K562 (cell line): Measurements from ENCODE around the gene TLN1. TPM values are rescaled to one million over a fixed set of nuclear protein-coding genes. Genes with fewer than 3 reads are reported as not detected.
A peak's percentile ranks its signal among the peaks of the same experiment; 100 is the strongest.

ENCODE experiments used
- ATAC-seq: fragments of 200-7000 bp; cut with Tn5 transposase; 3 replicates; pipeline ENCODE4 v1.9.1; 2020; ENCODE audit warnings: moderate library complexity
- BruUV-seq: library from RNA; stranded (reverse); fragments of 400-500 nt; replicated peaks from 2 replicates; lab custom pipeline; 2021; lab: Mats Ljungman, UMichigan
- CTCF ChIA-PET: fragments of 300-600 bp; formaldehyde crosslinking; extraction: SDS; loops from one replicate; lab custom pipeline; 2021; ENCODE audit warnings: low intra/inter-chr PET ratio; lab: Yijun Ruan, JAX
- POLR2A ChIA-PET: fragments of 300-600, 350-650 bp; sonication (Branson Sonifier 250); formaldehyde crosslinking; extraction: SDS; loops from one replicate; lab custom pipeline; 2021; ENCODE audit warnings: antibody characterized with exemption, inconsistent platforms; lab: Yijun Ruan, JAX
- DNase-seq, 4 experiments: peaks; one replicate each; pipeline versions ENCODE4 v3.0.0 to v3.0.0-alpha.2; 2011 to 2018; ENCODE audit warnings: low spot score in 3 of 4, mixed read lengths in 3 of 4; ENCODE audit errors: extremely low read depth in 1 of 4
- FAIRE-seq: peaks from 2 replicates; lab custom pipeline; 2011; peaks lifted over from hg19 to GRCh38; lab: Jason Lieb, UNC
- H2AFZ ChIP-seq: 2 replicates; pipeline ENCODE4 v1.6.0; 2011; ENCODE audit warnings: low read depth, low read length, control low read depth, inconsistent platforms
- H3K27ac ChIP-seq: fragments of 200-600 bp; 3 replicates; pipeline ENCODE4 v1.8.0; 2011; ENCODE audit warnings: low read depth, mild to moderate bottlenecking, control low read depth, inconsistent platforms, low read length, moderate library complexity, mixed read lengths; ENCODE audit errors: extremely low read depth
- H3K27me3 ChIP-seq, 2 experiments: fragments of 300-600 bp in 1 of 2; 2 replicates in 1 of 2; 3 replicates in 1 of 2; pipeline versions ENCODE4 v1.6.0 to v1.8.0; 2011; ENCODE audit warnings: inconsistent platforms in 2 of 2, low read length in 2 of 2, mild to moderate bottlenecking in 1 of 2, mixed read lengths in 1 of 2, moderate library complexity in 1 of 2; ENCODE audit not compliant: control insufficient read depth in 2 of 2, insufficient read depth in 2 of 2
- H3K36me3 ChIP-seq: fragments of 300-600 bp; 3 replicates; pipeline ENCODE4 v1.8.0; 2011; ENCODE audit warnings: mild to moderate bottlenecking, low read length, inconsistent platforms; ENCODE audit not compliant: control insufficient read depth, insufficient read depth
- H3K4me1 ChIP-seq, 2 experiments: fragments of 200-600 bp in 1 of 2; replicated peaks in 1 of 2; 2 replicates in 1 of 2; 3 replicates in 1 of 2; pipeline versions ENCODE4 v1.5.1 to v1.8.0; 2011; ENCODE audit warnings: inconsistent platforms in 2 of 2, low read length in 2 of 2, mild to moderate bottlenecking in 1 of 2, mixed read lengths in 1 of 2, moderate library complexity in 1 of 2; ENCODE audit not compliant: control insufficient read depth in 2 of 2, insufficient read depth in 2 of 2
- H3K4me2 ChIP-seq: 2 replicates; pipeline ENCODE4 v1.6.1; 2011; ENCODE audit warnings: low read length, control low read depth, inconsistent platforms, mixed read lengths; ENCODE audit not compliant: insufficient read depth
- H3K4me3 ChIP-seq: fragments of 200-600 bp; sonication (generic), shearing (Covaris generic); 2 replicates; pipeline ENCODE4 v1.5.1; 2016; ENCODE audit warnings: control low read depth, inconsistent platforms
- H3K79me2 ChIP-seq: fragments of 200-600 bp; 3 replicates; pipeline ENCODE4 v1.8.0; 2011; ENCODE audit warnings: low read length, inconsistent platforms; ENCODE audit not compliant: control insufficient read depth, insufficient read depth
- H3K9ac ChIP-seq, 2 experiments: 2 replicates each; pipeline versions ENCODE4 v1.6.0 to v1.6.1; 2011; ENCODE audit warnings: low read depth in 2 of 2, low read length in 2 of 2, control low read depth in 1 of 2, inconsistent platforms in 1 of 2, mild to moderate bottlenecking in 1 of 2, mixed read lengths in 1 of 2; ENCODE audit not compliant: insufficient read depth in 1 of 2
- H3K9me1 ChIP-seq: one replicate; pipeline ENCODE4 v1.6.0; 2011; ENCODE audit warnings: inconsistent platforms, mild to moderate bottlenecking, low read length, moderate library complexity; ENCODE audit not compliant: control insufficient read depth, insufficient read depth
- H3K9me3 ChIP-seq: replicated peaks from 2 replicates; pipeline ENCODE4 v1.5.1; 2011; ENCODE audit warnings: low read depth, low read length, inconsistent platforms; ENCODE audit not compliant: control insufficient read depth, insufficient read depth
- H4K20me1 ChIP-seq: replicated peaks from 2 replicates; pipeline ENCODE4 v1.6.1; 2011; ENCODE audit warnings: low read length, inconsistent platforms, mixed read lengths; ENCODE audit not compliant: control insufficient read depth, insufficient read depth
- EP400 ChIP-seq: fragments of 450-650 bp; IDR thresholded peaks from 2 replicates; pipeline ENCODE4 v1.6.1; 2017; ENCODE audit warnings: antibody characterized with exemption, mild to moderate bottlenecking, moderate library complexity
- SPI1 ChIP-seq: IDR thresholded peaks from 2 replicates; pipeline ENCODE4 v1.6.1; 2011; ENCODE audit warnings: low read depth, low read length, control low read depth, borderline replicate concordance
- SREBF1 ChIP-seq: fragments of 150-350 bp; IDR thresholded peaks from 2 replicates; pipeline ENCODE4 v1.6.1; 2014; ENCODE audit warnings: antibody characterized with exemption, low read depth, low read length, borderline replicate concordance
- TCF3 ChIP-seq: sonication (generic); formaldehyde crosslinking; IDR thresholded peaks from 2 replicates; pipeline ENCODE4 v1.4.0; 2020; ENCODE audit warnings: mild to moderate bottlenecking, missing genetic modification reagents
- ZBTB11 ChIP-seq, 3 experiments: fragments of 200-800 bp in 1 of 3; fragments of 250-450 bp in 1 of 3; fragments of 450-650 bp in 1 of 3; sonication (Bioruptor Pico) in 1 of 3; sonication (Bioruptor generic) in 1 of 3; formaldehyde crosslinking in 1 of 3; IDR thresholded peaks; 2 replicates each; pipeline versions ENCODE4 v1.6.1 to v1.8.0; 2016 to 2022; ENCODE audit warnings: mild to moderate bottlenecking in 2 of 3, missing genetic modification characterization in 2 of 3, missing compliant biosample characterization in 1 of 3, moderate library complexity in 1 of 3
- WGBS: fragments of 100-300 bp; shearing (Covaris generic); methylation state at CpG from one replicate; pipeline ENCODE4 v1.1.6; 2016; ENCODE audit warnings: low coverage, mixed read lengths; ENCODE audit not compliant: insufficient coverage; ENCODE audit errors: missing lambda C conversion rate; 5-methylcytosine and 5-hydroxymethylcytosine counted together
- in situ Hi-C: fragments of 300-500 bp; cut with MboI; formaldehyde crosslinking; loops from 4 replicates; pipeline ENCODE4 v1.15.0; 2018; ENCODE audit warnings: inconsistent platforms, mixed read lengths
- intact Hi-C: fragments of 100-400 bp; cut with micrococcal nuclease; formaldehyde crosslinking; loops from 2 replicates; pipeline ENCODE4 v1.14.2; 2022
- polyA plus RNA-seq, 8 experiments: library from polyadenylated mRNA; depleted of rRNA in 4 of 8; stranded (reverse) in 5 of 8; unstranded in 3 of 8; fragments of >200 nt; fragmentation: Nextera tagmentation in 2 of 8; fragmentation: Illumina TruSeq in 1 of 8; extraction: Ambion mirVana in 2 of 8; extraction: Trizol in 1 of 8; gene quantifications; 2 replicates each; pipeline versions ENCODE4 v1.2.1 to v1.2.3, GENCODE V29; 2011 to 2014; ENCODE audit warnings: inconsistent platforms in 1 of 8, missing spikeins in 1 of 8
- total RNA-seq, 7 experiments: library from RNA; depleted of rRNA in 6 of 7; stranded (reverse); fragments of >200 nt in 6 of 7; fragmentation: Illumina TruSeq in 2 of 7; extraction: Trizol in 2 of 7; gene quantifications; 2 replicates each; pipeline versions ENCODE4 v1.2.1 to v1.2.3, GENCODE V29; 2011 to 2021; ENCODE audit warnings: low replicate concordance in 1 of 7

TLN1 gene
- total and polyA plus RNA-seq, 9 of the 15 experiments (the other 6 are each of a cell fraction or from before 2014, with no cell fraction given), result 3.6 to 240 (median 54.8) TPM

- Histone ChIP-seq H2AFZ (peak overlapping the region; percentile 75; the same call in 1 of the 2 replicates), H3K9me3 (no peaks in the 10 kb centered on the region), H3K4me2 (peak overlapping the region; percentile 62), H3K4me3 (no peak overlapping the region), H3K4me1 (peaks cover 6 to 23% of the 10 kb centered on the region in 2 experiments; a peak in 4 of 5 replicates), H3K27me3 (no peaks in the 10 kb centered on the region), H4K20me1 (no peaks in the 10 kb centered on the region), H3K9ac (peak overlapping the region; percentile 51 to 84; a peak in 3 of 4 replicates), H3K9me1 (no peaks in the 10 kb centered on the region), H3K27ac (peak overlapping the region; percentile 73; the same call in 2 of the 3 replicates), H3K36me3 (0 out of 3 replicates have a peak, but pooled peaks cover 4% of the 10 kb centered on the region), H3K79me2 (peaks cover 9% of the 10 kb centered on the region)
- TF ChIP-seq EP400 (no peak), SPI1 (peak; percentile 67; the same call in 1 of the 2 replicates), TCF3 (CRISPR knock-in tag) (no peak), SREBF1 (no peak), ZBTB11 (CRISPR knock-in tag; IDR thresholded peaks at IDR 0.05) (0 out of 6 replicates have a peak, but pooled peaks of 1 of the 3 experiments have one; percentile 15)
- ATAC-seq, result peak; percentile 81
- WGBS, result 27% methylated on average over 7 of the region's 7 CpGs
- CTCF ChIA-PET, result no interaction called here
- BruUV-seq, result no TSS peak
- FAIRE-seq, result peak; percentile 75
- POLR2A ChIA-PET, result interaction anchor here (0.9 to 1.1 kb wide), 3 partner anchors 8 to 36 kb away, joined by 3 to 4 read pairs (median 3); no protein-coding TSS in a partner anchor
- DNase-seq, result peak in 2 of 4 experiments; percentile 13 to 29
- intact Hi-C loops, result loop anchor here (5.0 kb wide), 1 partner anchor 38 kb away; no protein-coding TSS in a partner anchor
- in situ Hi-C loops, result no loop called here
Measured at GRCh38 chr9:35774907-35775635, 43.1 kb upstream of the TLN1 start.
